Measurements from ENCODE around the gene JAG1.

Gene JAG1

DNA sequence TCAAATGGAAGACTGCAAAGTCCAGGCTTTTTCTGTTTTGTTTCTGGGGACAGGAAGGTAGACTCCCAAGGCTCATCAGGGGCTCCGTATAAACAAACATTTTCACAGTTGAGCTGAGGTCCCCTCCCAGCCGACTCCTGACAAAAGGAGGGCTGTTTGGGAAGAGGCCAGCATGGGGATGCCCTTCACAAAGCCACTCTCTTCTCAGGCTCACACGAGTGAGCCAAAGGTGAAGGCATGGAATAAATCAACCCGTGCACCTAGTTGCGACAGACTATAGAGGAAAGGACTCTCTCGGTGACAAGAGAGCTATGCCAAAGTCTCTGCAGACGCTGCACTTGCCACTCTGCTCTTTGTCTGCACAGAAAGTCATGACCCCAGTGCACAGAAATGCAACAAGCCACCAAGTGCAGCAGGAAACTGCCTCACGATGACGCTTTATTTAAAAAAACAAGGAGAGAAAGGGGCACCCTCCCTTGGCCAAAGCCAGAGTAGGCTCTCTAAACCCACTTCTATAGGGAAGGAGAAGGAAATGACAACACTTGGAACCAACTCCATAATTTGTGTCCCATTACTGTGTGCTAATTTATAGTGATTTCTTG, 21.0 kb downstream of the JAG1 start:
- no peak for DNase-seq (ENCODE audit: low spot score)

DNA sequence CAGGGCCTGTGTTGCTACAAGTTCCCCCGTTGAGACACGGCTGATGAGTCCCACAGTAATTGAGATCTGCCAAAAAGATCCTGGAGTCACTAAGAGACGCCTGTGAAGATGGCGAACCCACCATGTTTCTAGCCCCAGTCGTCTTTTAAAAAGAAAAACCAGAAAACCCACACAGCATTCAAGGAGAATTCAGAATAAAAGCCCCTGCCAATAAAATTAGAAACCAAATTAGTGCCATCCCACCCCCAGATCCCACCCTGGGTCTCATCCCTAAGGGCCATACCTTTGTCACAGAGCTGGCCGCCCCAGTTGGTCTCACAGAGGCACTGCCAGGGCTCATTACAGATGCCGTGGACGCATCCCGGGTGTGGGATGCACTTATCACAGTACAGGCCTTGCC, 21.6 kb downstream of the JAG1 start:
- DNase-seq (ENCODE audit: low spot score) = no peak

DNA sequence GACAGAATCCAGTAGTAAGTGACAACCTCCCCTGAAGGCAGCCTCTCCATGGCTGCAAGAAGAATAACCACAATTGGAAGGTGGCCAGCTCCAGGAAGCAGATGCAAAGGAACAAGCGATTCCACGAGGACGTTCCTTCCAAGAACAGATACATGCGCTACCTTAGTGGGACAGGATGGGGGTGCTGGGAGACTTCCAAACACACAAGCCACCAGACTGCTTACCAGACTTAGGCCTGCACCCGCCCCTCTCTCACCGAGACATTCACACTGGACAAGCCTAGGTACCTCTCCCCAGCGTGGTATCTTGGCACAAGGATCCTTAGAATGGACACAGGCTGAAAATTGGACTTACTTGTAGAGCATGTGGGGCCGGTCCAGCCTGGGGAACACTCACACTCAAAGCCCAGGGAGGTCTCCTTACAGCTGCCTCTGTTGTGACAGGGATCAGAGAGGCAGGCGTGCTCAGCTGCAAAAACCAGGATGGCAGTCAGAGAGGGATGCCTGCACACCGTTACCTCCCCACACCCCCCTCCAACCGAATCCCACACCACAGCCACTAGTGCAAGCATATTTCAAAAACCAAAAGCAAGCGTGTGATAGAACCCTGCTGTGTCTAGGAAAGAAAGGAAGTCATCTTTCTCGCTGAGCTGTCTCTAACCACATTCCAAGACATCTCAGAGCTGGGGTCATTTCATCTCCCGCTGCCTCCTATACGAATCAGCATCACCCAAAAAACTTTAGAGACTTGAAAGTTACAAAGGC, 22.4 kb downstream of the JAG1 start:
- no peak for DNase-seq (ENCODE audit: low spot score)

DNA sequence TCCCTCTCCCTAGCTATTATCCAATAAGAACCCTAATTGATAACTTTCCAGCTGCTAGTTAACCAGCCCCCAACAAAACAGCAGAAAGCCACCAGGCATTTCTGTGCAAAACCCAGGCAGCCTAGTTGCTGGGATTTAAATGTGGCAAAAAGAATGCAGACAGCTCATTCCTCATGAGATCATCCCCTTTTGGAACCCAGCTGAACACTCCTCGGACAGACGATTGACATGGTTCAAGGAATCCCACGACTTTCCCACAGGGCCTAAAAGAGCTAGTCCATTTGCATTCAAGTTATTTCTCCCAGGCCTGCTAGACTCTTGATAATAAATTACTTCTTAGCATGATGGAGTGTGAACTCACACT, 24.0 kb downstream of the JAG1 start:
- DNase-seq (ENCODE audit: low spot score) = no peak

DNA sequence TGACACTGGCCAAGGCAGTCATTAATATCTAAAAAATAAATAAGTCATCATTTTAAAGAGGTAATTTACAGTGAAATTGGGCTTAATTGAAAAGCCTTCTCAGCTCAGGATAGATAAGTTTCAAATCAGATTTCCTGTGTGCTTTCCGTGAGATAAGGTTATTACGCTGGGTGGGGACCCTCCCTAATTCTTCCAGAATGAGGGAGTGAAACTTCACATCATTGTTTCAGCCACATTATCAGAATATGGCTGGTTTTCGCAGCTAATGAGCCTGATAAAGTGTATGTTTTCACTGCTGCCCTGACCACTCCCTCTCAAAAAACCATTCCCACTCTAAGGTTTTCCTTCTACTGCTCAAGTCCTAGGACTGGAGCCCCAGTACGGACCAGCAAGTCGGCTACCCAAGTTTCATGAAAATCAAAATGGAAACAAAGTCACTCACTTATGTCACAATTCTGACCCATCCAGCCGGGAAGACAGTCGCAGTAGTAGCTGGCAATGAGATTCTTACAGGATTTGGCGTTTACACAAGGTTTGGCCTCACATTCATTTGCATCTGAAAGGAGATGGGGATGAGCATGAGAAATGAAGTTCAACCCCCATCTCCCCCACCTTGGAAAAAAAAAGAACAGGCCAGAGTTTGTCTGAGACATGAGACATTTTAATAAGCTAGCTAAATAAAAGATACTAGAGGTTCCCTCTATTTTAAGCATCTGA, 24.6 kb downstream of the JAG1 start:
- DNase-seq (ENCODE audit: low spot score) = no peak

DNA sequence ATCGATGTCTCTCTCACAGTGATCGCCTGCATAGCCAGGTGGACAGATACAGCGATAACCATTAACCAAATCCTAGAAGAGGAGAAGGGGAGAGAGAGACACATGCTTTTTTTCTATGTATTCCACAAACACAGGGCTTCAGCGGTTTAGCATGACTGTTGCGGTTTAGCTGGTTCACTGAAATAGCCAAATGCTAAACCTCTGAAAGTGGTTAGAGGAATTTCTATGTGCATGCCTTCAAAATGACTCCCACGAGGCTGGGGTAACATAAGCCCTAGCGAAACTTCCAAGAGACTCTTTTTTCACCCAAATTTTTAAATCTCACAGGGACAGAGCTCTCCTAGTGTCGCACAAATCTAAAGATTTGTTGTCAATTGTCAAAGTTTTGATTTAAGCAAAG, 25.1 kb downstream of the JAG1 start:
- no peak for DNase-seq (ENCODE audit: low spot score)

DNA sequence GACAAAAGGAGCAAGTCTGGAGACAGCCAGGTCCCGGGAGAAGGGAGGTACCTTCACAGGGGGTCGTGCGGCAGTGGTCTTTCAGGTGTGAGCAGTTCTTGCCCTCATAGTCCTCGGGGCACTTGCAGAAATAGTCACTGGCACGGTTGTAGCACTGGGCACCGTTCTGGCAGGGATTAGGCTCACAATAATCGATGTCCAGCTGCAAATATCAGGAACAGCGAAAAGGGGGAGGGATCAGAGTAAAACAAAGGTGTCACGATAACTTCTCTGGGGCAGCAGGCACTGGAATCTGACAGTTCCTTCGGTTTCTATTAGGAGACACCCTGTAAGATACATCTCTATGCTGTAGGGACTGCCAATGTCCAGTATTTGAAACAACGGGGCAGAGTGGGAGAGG, 25.9 kb downstream of the JAG1 start:
- no peak for DNase-seq (ENCODE audit: low spot score)

DNA sequence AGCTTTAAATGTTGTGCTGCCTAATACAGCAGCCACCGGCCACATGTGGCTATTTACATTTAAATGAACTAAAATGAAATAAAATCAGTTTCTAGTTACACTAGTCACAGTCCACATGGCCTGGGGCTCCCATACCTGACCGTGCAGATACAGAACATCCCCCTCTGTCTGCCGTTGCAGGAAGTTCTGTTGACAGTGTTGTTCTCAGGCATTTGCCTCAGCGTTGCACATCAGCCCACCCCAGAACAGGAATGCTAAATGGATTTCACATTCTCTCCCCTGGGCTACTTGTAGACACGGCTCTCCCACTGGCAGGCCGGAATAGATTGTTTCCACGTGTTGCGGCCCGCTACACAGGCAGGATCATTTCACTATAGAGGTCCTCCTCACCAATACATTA, 26.3 kb downstream of the JAG1 start:
- DNase-seq (ENCODE audit: low spot score) = no peak

DNA sequence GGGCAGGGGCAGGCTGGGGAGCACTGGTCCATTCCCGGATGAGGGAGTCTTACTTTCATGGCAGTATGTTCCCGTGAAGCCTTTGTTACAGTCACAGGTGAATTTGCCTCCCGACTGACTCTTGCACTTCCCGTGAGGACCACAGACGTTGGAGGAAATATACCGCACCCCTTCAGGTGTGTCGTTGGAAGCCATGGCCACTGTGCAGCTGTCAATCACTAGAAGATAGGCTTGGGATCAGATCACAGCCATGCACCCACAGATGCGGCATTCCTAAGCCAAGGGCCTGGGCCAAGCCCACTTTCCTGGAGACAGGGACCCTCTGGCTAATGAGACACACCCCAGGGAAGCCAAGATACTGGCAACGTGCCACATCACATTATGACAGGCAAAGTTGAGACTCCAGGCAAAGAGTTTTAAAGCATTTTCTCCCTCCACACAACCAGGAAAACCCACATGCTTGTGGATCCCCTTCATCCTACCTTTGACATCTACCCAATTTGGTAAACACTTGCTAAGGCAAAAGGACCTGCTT, 26.8 kb downstream of the JAG1 start:
- no peak for DNase-seq (ENCODE audit: low spot score)

DNA sequence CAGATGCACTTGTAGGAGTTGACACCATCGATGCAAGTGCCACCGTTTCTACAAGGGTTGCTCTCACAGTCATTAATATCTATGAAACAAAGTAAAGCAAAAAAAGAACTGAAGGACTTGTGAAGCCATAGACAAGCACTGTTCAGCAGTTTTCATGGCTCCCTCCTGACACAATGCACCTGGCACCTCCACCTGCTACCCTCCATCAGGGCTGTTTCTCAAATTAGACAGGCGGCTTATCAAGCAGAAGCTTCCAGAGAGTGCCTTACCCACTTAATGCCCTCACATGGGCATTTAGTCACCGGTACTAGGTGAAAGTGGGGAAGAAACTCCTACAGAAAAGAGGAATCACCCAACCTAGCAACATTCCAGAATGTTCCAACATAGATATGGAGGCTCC, 27.8 kb downstream of the JAG1 start:
- no peak for DNase-seq (ENCODE audit: low spot score)

DNA sequence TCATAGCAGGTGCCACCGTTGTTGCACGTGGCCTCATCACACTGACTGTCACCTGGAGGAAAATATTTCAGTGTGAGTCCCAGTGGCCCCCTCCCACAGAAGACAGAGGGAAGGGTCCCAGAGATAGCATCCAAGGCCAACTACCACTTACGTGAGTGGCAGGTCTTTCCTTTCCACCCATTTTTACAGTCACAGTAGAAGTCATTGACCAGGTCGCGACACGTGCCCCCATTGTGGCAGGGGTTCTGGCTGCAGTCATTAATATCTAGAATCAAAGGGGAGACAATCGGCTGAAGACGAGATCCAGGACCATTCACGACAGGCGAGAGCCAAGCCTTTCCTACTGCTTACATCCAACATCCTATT, 28.6 kb downstream of the JAG1 start:
- DNase-seq (ENCODE audit: low spot score) = no peak

DNA sequence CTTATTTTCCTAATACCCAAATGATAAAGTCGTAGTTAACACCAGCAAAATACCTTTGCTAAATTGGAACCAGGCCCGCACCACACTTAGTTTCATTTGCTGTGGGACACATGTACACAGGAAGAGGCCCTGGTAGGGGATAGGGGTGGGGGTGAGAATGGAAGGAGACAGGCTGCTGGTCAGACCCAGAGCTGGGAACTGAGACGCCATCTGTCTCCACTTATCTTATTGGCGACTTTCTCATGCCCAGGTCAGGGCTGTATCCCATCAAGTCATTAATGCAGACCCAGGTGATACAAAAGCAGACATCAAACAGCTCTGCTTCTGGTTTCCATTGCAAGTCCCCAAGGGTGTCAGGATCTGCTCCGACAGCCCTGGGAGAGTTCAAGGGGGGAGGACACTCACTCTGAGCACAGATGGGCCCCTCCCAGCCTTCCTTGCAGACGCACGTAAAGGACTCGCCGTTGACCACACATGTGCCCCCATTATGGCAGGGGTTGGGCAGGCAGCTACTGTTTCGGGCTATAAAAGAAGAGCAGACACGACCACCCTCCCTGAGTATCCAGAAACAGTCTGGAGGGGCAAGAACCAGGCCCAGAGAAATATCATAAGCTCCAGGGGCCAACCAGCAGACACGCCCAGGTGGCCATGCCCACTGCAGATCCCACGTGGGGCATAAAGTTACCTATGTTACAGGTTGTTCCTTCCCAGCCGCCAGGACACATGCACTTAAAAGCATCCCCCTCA, 29.2 kb downstream of the JAG1 start:
- DNase-seq (ENCODE audit: low spot score) = no peak

DNA sequence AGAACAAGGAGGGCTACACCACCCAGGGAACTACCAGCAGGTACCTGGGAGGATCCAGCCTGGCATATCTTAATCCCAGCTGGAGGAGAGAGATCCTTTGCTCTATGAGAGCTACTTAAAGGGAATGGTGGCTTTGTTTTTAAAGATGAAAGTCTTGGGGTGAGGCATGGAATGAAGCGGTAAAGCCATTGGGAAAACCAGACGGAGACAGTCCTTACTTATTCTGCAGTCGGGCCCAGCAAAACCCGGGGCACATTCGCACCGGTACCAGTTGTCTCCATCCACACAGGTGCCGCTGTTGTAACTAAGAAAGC, 30.3 kb downstream of the JAG1 start:
- DNase-seq (ENCODE audit: low spot score) = no peak

DNA sequence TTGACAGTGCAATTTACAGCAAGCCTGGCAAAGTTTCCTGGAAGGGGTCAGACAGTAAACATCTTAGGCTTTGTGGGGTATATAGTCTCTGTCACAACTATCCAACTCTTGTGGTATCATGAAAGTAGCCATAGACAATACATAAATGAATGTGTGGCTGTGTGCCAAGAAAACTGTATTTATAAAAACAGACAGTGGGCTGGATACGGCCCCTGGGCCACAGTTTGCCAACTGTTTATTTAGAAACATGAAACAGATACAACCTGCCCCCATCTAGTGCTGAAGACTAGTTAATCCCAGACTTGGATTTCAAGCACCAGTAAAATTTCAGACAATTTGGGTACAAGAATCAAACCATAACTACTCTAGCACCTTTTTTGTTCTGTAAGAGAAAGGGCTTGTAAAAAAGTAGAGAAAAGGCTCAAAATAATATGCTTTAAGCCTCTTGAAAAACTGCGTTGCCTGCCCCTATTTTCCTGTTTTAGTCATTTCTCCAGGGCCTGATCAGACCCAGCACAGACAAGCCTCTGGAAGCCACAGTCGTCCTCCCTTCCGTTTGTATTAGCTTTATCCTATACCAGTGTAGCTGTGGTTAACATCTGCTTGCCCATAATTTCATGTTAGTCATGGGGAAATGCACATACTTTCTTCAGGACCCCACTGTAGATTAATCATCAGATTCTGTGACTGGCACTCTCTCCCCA, 30.8 kb downstream of the JAG1 start:
- no peak for DNase-seq (ENCODE audit: low spot score)

DNA sequence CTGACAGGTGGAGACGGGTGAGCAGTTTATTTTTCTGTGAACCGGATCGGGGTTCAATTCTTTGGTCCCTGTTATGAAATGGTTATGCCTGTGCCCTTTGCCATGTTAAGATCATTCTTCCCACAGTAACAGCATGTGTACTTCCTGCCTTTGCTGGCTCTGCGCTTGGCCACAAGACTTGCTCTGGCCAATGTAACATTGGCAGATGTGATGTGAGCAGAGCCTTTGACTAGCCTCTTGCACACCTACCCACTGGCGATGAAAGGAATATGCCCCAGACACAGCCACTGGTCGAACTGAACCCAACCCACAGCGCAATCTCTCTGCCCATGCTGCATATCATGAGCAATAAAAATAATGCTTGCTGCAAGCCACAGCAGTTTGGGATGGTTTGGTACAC, 31.9 kb downstream of the JAG1 start:
- no peak for DNase-seq (ENCODE audit: low spot score)

DNA sequence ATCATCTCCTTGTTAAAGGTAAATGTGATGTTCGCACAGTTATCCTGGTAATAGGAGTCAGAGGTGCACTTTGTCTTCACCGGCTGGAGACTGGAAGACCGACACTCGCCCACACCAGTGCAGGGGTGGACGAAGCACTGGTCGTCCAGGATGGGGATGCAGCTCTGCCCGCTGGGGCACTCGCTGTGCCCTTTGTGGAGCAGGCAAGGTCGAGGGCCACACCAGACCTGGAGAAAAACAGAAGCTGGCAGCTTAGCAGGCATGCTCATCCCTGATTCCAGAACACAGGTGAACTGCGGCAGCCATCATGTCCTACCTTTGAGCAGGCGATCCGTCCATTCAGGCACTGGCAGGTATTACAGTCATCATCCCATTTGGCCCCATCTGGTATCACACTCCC, 32.3 kb downstream of the JAG1 start:
- no peak for DNase-seq (ENCODE audit: low spot score)

DNA sequence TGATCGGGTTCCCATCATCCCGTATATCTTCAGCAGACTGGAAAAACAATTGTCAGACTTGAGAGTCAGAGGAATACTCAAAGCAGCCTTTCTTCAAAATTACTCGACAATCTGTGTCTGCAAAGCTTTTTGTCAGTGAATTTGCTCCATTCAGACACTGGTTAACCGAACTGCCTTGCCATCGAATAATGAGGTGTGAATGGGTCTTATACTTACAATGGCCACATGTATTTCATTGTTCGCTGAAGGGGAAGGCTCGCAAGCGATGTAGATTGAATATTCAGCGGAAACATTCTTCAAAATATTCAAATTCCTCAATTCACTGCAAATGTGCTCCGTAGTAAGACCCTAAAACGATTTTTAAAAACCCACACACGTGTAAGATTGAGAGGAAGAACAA, 32.9 kb downstream of the JAG1 start:
- no peak for DNase-seq (ENCODE audit: low spot score)

DNA sequence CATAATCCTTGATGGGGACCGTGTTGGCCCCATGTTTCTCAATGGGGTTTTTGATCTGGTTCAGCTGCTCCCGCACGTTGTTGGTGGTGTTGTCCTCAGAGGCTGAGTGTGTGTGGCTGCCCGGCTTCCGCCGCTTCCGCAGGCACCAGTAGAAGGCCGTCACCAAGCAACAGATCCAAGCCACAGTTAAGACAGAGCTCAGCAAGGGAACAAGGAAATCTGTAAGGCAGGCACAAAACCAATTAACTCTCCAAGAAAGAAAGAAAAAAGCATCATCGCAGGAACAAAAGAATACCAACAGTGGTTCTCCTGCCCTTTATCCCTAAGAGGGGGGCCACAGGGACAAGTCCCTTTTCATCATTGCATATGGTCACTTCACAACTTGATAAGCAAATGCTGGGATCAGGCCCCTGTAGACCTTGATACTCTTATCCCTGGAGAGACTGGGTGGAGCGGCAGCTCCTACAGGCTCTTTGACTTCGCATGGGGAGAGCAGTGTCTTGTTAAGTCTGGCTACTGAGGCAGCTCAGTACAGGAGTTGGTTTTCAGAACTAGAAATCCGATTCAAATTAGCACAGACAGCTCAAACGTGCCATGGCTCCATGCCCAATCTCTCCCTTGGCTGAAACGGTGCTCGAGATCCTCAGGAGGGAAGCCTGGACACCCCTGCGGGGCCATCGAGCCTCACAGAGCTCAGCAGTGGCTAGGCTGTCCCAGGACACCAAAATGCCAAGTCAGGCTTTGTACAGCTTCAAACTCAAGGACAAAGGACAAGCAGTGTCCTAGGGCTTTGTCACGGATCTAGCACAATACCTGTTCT, 33.9 kb downstream of the JAG1 start:
- no peak for DNase-seq (ENCODE audit: low spot score)

DNA sequence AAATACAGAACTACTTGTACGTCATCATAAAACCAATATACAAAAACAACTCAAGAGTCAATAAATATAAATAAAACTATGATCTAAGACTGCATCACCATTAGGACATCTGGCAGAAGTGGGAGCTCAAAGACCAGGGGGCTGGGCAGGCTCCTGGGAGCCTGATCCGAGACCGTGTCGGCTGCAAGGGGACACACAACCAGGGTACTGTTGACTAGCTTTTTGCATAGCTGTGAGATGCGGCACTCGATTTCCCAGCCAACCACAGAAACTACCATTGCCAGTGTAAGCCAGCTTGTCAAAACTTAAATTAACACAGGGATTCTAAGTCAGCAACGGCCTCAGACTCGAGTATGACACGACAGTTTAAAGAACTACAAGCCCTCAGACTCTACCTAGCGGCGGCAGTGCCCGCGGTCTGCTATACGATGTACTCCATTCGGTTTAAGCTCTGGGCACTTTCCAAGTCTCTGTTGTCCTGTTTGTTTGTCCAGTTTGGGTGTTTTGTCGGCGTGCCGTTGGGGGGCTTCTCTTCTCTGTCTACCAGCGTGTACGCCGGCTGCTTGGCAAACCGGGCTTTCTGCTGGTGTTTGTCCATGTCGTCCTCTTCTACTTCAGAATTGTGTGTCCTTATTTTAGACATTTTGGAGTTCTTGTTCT, 34.6 kb downstream of the JAG1 start:
- no peak for DNase-seq (ENCODE audit: low spot score)

DNA sequence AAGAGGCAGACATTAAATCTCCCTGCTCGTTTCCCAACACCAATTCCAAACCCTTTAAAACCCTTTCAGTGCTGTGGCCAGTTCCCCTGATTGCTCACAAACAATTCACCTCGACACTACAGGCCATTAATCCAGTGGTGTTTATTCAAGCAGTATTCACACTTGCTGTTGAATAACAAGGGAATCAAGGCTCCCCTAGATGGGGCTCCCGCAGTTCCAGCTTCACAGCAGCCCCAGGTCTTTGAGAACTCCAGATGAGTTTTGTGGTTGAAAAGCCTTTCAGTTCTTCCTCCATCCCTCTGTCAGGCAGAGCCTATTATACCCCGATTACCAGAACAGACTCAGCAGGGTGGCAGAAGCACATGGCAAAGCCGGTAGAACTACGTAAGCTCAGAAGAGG, 36.2 kb downstream of the JAG1 start:
- no peak for DNase-seq (ENCODE audit: low spot score)

DNA sequence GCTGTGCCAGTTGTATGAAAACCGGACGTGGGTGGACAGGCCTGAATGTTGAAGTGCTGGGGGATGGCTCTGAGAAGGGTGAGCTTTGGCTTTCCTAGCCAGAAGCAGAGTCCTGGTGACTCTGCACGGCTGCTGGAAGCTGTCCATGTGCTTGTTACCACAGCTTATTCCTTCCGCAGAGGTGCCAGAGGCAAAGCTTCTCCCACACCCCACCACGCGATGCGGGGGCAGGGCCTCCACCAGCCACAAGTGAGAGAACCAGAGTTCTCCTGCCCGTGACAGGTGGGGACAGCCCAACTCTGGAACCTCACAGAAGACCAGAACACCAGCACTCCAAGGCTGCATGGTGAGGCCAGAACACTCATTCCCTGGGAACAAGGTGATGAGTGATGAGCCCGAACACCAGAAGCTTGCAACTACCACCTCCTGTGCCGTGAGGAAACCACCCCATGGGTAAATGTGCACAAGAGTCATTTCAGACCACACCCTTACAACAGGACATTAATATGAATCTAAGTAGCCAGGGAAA, 36.7 kb downstream of the JAG1 start:
- no peak for DNase-seq (ENCODE audit: low spot score)
